ENCODE results near the gene TYRP1.

The TYRP1 gene

DNA sequence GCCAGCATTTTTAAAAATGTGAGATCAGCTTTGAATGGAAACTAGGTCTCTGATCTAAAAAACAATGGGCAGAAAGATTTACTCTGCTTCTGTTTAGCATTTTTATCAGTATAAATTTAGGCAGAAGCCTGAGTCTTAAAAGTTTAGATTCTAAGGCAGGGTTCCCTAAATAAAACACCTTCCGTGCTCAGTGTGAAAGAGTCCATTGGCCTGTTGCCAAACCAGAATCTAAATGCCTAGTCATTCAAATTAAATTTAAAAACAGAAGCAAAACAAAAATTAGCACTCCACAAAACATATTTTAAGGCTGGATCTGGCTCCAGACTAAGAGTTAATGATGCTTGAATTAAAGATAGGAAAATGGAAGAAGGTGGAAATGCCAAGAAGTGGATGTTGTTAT lies 4.5 kb downstream of the TYRP1 start:
- DNase-seq = no peak

- DNase-seq = no peak
Measured at GRCh38 chr9:12698266-12698665, 5.1 kb downstream of the TYRP1 start.

- no peak for DNase-seq
Measured at GRCh38 chr9:12698986-12699385, 5.8 kb downstream of the TYRP1 start.

DNA sequence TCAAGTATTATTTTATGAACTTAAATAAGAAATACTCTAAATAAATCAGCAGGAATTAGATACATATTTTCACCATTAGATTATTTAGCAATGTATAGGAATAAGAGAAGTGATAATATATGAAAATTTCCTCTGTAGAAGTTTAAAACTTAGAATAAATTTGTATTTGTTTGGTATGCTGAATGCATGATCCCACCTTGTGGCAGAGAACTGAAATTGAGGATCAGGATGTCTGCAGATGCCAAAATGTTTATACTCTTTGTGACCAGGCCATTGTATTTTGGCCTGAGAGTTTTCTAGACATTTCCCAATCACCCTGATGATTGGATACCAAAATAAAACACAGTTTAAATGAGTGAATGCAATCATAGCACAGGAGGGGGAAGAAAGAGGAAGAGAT lies 6.3 kb downstream of the TYRP1 start:
- no peak for DNase-seq

DNA sequence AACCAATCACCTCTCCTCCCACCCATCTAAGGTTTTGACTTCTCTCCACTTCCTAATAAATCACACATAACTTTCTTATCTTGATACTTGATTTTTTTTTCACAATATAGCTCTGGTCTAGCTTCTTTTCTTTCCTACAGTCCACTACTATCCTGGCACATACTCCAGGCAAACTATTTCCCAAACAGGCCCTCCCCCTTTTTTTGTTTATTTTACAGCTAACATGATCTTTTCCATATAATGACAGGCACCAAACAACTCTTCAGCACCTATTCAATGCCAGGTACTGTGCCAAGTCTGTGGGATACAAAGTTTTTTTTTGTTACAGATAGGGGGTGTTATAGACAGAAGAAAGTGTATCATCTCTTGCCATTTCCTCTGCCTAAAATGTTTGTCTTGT lies 7.9 kb downstream of the TYRP1 start:
- DNase-seq = no peak

- no peak for DNase-seq
Measured at GRCh38 chr9:12702160-12702758, 9.1 kb downstream of the TYRP1 start.

DNA sequence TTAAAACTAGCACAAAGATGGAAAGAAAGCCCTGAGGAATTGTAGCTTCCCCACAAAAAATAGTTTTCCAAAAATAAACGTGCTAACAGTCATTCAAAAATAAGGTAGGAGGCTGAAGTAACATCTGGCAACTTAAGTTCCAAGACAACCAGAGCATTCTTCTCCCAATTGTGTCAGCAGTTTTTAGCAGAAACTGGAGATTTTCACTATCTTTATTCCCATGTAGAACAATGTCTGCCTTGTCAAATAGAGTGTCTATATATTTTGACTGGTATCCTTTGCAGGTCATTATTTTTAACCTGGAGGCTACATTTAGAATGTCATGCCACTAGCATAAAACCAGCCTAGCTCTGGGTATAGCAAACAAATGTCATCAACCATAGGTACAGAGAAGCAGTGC lies 10.8 kb downstream of the TYRP1 start:
- DNase-seq = no peak

DNA sequence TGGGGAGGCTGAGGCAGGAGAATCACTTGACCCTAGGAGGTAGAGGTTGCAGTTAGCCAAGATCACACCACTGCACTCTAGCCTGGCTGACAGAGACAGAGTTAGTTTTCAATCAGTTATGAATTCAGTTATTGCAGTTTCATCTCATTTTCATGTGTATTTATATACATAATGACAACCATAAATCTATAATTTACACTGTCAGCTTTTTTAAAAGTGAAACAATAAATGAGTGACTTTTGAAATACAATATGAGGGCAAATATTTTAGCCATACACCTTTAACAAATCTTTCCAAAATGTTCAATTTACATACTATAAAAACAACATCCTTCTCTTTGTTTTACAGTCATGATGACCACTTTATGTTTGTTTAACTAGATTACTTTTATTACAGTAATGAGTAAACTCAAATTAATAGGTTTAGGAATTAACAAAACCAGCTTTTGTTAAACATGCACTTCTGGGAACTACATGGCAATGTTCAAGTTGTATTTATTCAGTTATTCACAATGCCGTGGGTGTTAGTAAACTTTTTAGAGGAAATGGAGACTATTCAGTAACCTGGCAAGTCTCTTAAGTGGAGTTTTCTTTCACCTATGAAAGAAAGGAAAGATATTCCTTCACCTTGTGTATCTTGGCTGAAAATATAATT lies 12.7 kb downstream of the TYRP1 start:
- DNase-seq = no peak

DNA sequence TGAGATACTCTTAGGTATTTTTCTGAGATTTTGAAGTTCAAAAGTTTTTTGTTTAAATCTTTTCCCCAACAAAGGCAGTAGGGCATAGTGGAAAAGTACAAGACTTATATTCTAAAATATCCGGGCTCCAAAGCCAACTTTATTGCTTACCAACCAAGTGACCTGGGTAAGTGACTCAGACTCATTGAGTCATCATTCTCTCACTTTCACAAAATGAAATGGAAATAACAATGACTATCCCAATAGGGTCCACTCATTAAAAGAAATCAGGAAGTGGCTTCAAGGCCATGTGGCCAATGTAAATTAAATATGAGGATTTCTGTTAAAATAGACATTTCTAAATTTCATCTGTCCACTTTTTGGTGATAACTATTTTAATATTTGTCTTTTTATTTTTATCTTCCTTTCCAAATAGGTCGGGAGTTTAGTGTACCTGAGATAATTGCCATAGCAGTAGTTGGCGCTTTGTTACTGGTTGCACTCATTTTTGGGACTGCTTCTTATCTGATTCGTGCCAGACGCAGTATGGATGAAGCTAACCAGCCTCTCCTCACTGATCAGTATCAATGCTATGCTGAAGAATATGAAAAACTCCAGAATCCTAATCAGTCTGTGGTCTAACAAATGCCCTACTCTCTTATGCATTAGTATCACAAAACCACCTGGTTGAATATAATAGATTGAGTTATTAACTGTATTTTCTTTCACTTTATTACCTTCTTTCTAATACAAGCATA lies 15.5 kb downstream of the TYRP1 start:
- peak; percentile 8 for DNase-seq

DNA sequence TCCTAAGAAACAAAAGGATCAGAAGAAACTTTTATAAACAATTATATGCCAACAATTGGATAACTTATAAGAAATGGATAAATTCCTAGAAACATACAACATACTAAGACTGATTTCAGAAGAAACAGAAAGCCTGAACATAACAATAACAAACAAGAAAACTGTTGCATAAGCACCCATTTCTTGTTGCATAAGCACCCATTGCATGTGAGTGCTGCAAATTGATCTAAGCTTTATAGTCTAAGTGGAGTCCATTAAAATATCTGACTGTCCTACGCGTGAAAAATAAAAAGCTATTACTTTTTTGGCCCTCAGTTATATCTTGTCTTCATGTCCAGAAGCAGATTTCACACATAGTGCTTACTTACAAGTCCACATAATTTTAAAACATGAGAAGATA lies 19.3 kb downstream of the TYRP1 start:
- DNase-seq = no peak

DNA sequence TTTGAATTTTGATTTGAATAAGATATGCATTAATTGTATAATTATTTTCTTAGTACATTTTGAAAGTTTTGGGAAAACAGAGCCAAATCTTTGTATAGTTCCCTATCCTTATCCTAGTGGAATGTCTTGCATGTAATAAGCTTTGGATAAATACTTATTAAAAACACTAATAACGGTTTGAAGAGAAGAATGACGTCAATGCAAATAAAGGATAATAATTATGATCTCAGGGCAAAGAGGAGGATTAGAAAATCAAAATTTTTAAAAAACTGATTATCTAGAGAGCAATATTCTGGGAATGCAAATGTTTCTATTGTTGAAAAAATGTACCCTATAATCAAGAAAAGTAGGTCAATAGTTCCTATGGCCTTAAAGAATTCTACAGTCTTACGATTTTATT lies 22.1 kb downstream of the TYRP1 start:
- DNase-seq = no peak

- no peak for DNase-seq
Measured at GRCh38 chr9:12716823-12717600, 23.8 kb downstream of the TYRP1 start.

GRCh38 chr9:12717907-12718306 lies 24.7 kb downstream of the TYRP1 start:
- DNase-seq = no peak

- no peak for DNase-seq
Measured at GRCh38 chr9:12718482-12719026, 25.4 kb downstream of the TYRP1 start.

- DNase-seq = no peak
Measured at GRCh38 chr9:12719431-12719830, 26.2 kb downstream of the TYRP1 start.

DNA sequence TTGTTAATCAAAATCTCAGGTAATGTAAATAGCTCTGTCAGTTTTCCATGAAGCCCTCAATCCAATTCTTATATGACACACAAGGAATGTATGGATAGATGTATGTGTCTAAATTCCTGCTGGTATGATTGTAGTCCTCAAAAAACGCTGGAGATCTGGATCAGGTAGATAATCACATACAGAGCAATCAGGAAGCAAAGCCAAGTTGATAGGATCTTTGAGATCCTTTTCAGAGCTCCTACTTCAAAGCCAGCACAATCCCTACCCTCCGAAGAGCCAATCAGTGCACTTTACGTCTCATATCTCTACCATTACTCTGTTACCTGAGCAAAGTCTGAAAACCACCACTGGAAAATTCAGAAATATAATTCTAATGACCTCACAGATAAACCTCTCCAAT lies 27.4 kb downstream of the TYRP1 start:
- no peak for DNase-seq

GRCh38 chr9:12722131-12722530 lies 28.9 kb downstream of the TYRP1 start:
- no peak for DNase-seq

GRCh38 chr9:12723409-12724028 lies 30.3 kb downstream of the TYRP1 start:
- no peak for DNase-seq

- DNase-seq = no peak
Measured at GRCh38 chr9:12726795-12727194, 33.6 kb downstream of the TYRP1 start.

- DNase-seq = no peak
Measured at GRCh38 chr9:12730198-12730597, 37.0 kb downstream of the TYRP1 start.

DNA sequence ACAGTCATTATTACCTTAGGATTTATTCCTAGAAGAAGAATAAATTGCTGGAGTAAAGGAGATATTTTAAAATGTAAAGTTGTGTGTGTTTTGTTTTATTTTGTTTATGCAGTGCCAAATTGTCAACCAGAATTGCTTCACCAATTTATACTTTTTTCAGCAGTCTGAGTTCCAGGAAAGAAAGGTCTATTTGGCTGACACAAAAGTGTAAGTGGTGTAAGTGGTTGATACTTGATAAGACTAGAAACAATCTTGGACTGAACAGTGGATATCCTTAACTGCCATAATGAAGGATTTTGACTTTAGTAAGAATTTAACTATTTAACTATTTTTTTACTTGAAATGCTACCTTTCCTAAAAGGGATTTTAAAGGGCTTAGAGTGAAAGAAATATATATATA lies 37.7 kb downstream of the TYRP1 start:
- DNase-seq = no peak

DNA sequence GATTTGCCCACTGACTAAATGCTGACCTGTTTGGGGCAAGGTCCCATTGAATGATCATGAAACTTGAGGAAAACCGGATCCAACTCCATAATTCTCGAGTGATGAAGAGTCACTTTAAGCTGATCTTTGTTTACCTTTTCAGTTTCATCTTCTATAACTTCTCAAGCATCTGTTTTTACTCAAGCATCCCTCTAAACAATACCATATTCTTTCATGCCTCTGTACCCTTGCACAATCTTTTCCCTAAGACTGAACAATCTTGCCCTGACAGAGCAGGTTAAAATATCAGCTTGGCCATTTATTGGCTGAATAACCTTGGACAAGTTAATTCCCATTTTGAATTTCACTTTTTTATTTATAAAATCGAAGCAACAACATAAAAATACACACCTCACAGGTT lies 39.8 kb downstream of the TYRP1 start:
- DNase-seq = no peak

GRCh38 chr9:12735665-12736064 lies 42.5 kb downstream of the TYRP1 start:
- no peak for DNase-seq
